ENCODE data around the gene KIAA1614.
"Not testable (repeated sequence)": the region's sequence is repeated elsewhere in the genome, so short reads cannot be mapped to it uniquely, and the experiment has no call there.

KIAA1614 gene

GRCh38 chr1:180941518-180942275 lies 29.0 kb downstream of the KIAA1614 start:
- DNase-seq (ENCODE audit: low read depth), result no peak

- DNase-seq (ENCODE audit: low read depth), result no peak
Measured at GRCh38 chr1:180945151-180945550, 32.5 kb downstream of the KIAA1614 start.

- no peak for DNase-seq (ENCODE audit: low read depth)
Measured at GRCh38 chr1:180945551-180945950, 32.9 kb downstream of the KIAA1614 start.

- no peak for DNase-seq (ENCODE audit: low read depth)
Measured at GRCh38 chr1:180946056-180946455, 33.4 kb downstream of the KIAA1614 start.

GRCh38 chr1:180946541-180947498 lies 34.1 kb downstream of the KIAA1614 start:
- DNase-seq (ENCODE audit: low read depth), result no peak

GRCh38 chr1:180947499-180947885 lies 34.8 kb downstream of the KIAA1614 start:
- no peak for DNase-seq (ENCODE audit: low read depth)

- peak; percentile 21 for DNase-seq (ENCODE audit: low read depth)
Measured at GRCh38 chr1:180947901-180948640, 35.4 kb downstream of the KIAA1614 start.

- DNase-seq (ENCODE audit: low read depth), result no peak
Measured at GRCh38 chr1:180948641-180949615, 36.2 kb downstream of the KIAA1614 start.

- DNase-seq (ENCODE audit: low read depth), result no peak
Measured at GRCh38 chr1:180949616-180950000, 36.9 kb downstream of the KIAA1614 start.

- no peak for DNase-seq (ENCODE audit: low read depth)
Measured at GRCh38 chr1:180950321-180950720, 37.6 kb downstream of the KIAA1614 start.

- no peak for DNase-seq (ENCODE audit: low read depth)
Measured at GRCh38 chr1:180951186-180951745, 38.6 kb downstream of the KIAA1614 start.

- DNase-seq (ENCODE audit: low read depth), result no peak
Measured at GRCh38 chr1:180951836-180952656, 39.3 kb downstream of the KIAA1614 start.

GRCh38 chr1:180952657-180953013 lies 39.9 kb downstream of the KIAA1614 start:
- DNase-seq (ENCODE audit: low read depth), result no peak

GRCh38 chr1:180953291-180954004 lies 40.8 kb downstream of the KIAA1614 start:
- no peak for DNase-seq (ENCODE audit: low read depth)

- peak; percentile 57 for DNase-seq (ENCODE audit: low read depth)
Measured at GRCh38 chr1:180954005-180954800, 41.5 kb downstream of the KIAA1614 start.

GRCh38 chr1:180954801-180955165 lies 42.1 kb downstream of the KIAA1614 start:
- DNase-seq (ENCODE audit: low read depth), result no peak

- DNase-seq (ENCODE audit: low read depth), result no peak
Measured at GRCh38 chr1:180956028-180956640, 43.4 kb downstream of the KIAA1614 start.

GRCh38 chr1:180959620-180960019 lies 46.9 kb downstream of the KIAA1614 start:
- DNase-seq (ENCODE audit: low read depth), result not testable (repeated sequence)
